ENCODE measurements around the gene MDN1. TPM values are rescaled to one million over a fixed set of nuclear protein-coding genes. Genes with fewer than 3 reads are reported as not detected.

MDN1 gene
- total RNA-seq, 1 donor from 2014 or later: 16.8 TPM

GRCh38 chr6:89597988-89598387 is 221.6 kb downstream of the MDN1 start:
- Histone ChIP-seq H3K27me3 (ENCODE audit: control insufficient read depth, insufficient read depth, low read length) (no peaks in the 10 kb centered on the region), H3K36me3 (ENCODE audit: control insufficient read depth, insufficient read depth, low read length) (no peaks in the 10 kb centered on the region), H3K4me3 (ENCODE audit: low read depth, low read length) (no peak overlapping the region)
- no peak for FAIRE-seq
- peak; percentile 87 for DNase-seq (ENCODE audit: low read depth)
- peak; percentile 24 for TF ChIP-seq CTCF (IDR thresholded peaks at IDR 0.05; ENCODE audit: insufficient read depth, low read length, severe bottlenecking)

DNA sequence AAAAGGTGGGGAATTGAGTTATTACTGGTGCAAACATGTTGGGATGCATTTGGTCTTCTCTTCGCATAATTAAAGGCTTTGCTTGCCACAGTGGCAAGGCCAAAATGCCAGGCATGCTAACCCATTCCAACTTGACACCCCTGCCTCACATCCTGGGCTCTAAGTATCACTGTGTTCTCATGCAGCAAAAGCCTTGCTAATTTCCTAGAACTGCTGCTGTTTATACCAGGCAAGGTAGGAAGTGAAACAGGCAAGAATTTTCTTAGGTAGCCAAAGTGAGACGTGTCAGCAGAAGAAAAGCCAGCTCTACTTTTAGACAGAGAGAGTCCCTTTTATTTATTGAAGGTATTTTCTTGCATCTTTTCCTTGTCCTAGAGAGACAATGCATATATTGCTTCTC is 222.2 kb downstream of the MDN1 start:
- FAIRE-seq (no peak), DNase-seq (ENCODE audit: low read depth) (no peak)
- TF ChIP-seq CTCF (IDR thresholded peaks at IDR 0.05; ENCODE audit: insufficient read depth, low read length, severe bottlenecking): no peak
- H3K4me3 ChIP-seq (ENCODE audit: low read depth, low read length): no peak overlapping the region
- H3K36me3 ChIP-seq (ENCODE audit: control insufficient read depth, insufficient read depth, low read length): no peaks in the 10 kb centered on the region
- no peaks in the 10 kb centered on the region for H3K27me3 ChIP-seq (ENCODE audit: control insufficient read depth, insufficient read depth, low read length)

GRCh38 chr6:89596484-89596883 is 223.1 kb downstream of the MDN1 start:
- TF ChIP-seq CTCF (IDR thresholded peaks at IDR 0.05; ENCODE audit: insufficient read depth, low read length, severe bottlenecking): no peak
- FAIRE-seq (no peak), DNase-seq (ENCODE audit: low read depth) (peak; percentile 21)

DNA sequence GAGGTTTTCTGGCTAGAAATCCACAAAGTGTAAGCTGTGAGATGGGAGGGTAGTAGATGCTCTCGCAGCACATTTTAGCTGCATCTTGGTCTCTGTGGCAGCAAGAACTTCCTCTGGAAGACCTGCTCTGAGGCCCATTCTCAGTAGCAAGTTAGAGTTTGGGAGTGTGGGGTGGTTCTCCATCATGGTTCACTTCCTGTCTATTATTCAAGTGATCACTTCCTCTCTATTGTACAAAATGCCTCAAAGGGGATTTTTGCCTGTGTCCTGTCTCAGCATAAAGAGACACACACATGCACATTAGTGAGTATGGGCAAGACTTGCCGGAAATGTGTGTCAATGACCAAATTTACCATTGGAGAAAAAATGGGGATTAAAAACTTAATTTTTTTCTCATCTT is 223.5 kb downstream of the MDN1 start:
- Histone ChIP-seq H3K4me3 (ENCODE audit: low read depth, low read length) (no peak overlapping the region), H3K36me3 (ENCODE audit: control insufficient read depth, insufficient read depth, low read length) (no peaks in the 10 kb centered on the region), H3K27me3 (ENCODE audit: control insufficient read depth, insufficient read depth, low read length) (no peaks in the 10 kb centered on the region)
- FAIRE-seq: no peak
- DNase-seq (ENCODE audit: low read depth): no peak
- no peak for TF ChIP-seq CTCF (IDR thresholded peaks at IDR 0.05; ENCODE audit: insufficient read depth, low read length, severe bottlenecking)

More at GRCh38 chr6:89596484-89596883, 223.1 kb downstream of the MDN1 start:
- H3K27me3 ChIP-seq (ENCODE audit: control insufficient read depth, insufficient read depth, low read length): no peaks in the 10 kb centered on the region
- no peak overlapping the region for H3K4me3 ChIP-seq (ENCODE audit: low read depth, low read length)
- no peaks in the 10 kb centered on the region for H3K36me3 ChIP-seq (ENCODE audit: control insufficient read depth, insufficient read depth, low read length)

Other genes with a start within 250 kb of the MDN1 start
- 9.7 and 14.6 TPM in 2 replicates for gene LYRM2, start 181.0 kb downstream of the MDN1 start, total RNA-seq
- 10.5 and 10.6 TPM in 2 replicates for gene CASP8AP2, start 10.1 kb upstream of the MDN1 start, total RNA-seq
- gene GJA10, start 74.7 kb upstream of the MDN1 start, total RNA-seq: not detected in 2 replicates